Measurements from ENCODE around the gene MTLN.

DNA sequence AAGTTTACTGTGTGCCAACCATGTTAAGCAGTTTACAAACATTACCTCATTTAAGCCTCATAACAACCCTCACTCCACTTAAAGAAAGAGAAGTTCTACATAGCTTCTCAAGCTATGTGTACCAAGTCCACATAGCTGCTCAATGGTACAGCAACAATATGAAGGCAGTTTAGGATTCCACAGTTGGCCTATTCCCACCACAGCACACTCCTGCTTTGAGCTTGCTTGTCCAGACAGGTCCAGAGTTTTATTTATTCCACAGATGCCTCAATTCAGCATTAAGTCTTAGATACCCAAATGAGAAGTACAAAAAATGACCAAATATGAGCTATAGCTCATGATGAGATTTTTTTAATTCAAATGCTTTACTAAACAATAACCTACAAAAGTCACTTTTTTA, 32.3 kb downstream of the MTLN start:
- TF ChIP-seq ZNF724P (CRISPR knock-in tag; IDR thresholded peaks at IDR 0.05; ENCODE audit: borderline replicate concordance) (no peak), POLR2A (IDR thresholded peaks at IDR 0.05; ENCODE audit: insufficient read depth in 1 of 2, low read depth in 2 of 2, low read length in 2 of 2) (no peak), JUND (CRISPR knock-in tag; IDR thresholded peaks at IDR 0.05) (no peak), ZNF350 (CRISPR knock-in tag; IDR thresholded peaks at IDR 0.05; ENCODE audit: borderline replicate concordance, low read depth) (no peak), RBFOX2 (IDR thresholded peaks at IDR 0.05; ENCODE audit: low read depth, low read length) (no peak), SMC3 (IDR thresholded peaks at IDR 0.05; ENCODE audit: low read length) (no peak), DNMT1 (CRISPR knock-in tag; IDR thresholded peaks at IDR 0.05) (no peak), DMAP1 (CRISPR knock-in tag; IDR thresholded peaks at IDR 0.05) (no peak), PCBP1 (IDR thresholded peaks at IDR 0.05; ENCODE audit: borderline replicate concordance, low read depth, low read length) (no peak), SP1 (IDR thresholded peaks at IDR 0.05) (no peak), SP1 (CRISPR knock-in tag; IDR thresholded peaks at IDR 0.05) (no peak), ZNF644 (CRISPR knock-in tag; IDR thresholded peaks at IDR 0.05; ENCODE audit: low read depth) (no peak), ESRRA (CRISPR knock-in tag; IDR thresholded peaks at IDR 0.05; ENCODE audit: low read depth) (no peak)
- TF ChIP-seq, protein P1, sequence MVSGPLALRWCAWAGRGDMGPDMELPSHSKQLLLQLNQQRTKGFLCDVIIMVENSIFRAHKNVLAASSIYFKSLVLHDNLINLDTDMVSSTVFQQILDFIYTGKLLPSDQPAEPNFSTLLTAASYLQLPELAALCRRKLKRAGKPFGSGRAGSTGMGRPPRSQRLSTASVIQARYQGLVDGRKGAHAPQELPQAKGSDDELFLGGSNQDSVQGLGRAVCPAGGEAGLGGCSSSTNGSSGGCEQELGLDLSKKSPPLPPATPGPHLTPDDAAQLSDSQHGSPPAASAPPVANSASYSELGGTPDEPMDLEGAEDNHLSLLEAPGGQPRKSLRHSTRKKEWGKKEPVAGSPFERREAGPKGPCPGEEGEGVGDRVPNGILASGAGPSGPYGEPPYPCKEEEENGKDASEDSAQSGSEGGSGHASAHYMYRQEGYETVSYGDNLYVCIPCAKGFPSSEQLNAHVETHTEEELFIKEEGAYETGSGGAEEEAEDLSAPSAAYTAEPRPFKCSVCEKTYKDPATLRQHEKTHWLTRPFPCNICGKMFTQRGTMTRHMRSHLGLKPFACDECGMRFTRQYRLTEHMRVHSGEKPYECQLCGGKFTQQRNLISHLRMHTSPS (CRISPR knock-in tag; IDR thresholded peaks at IDR 0.05; ENCODE audit: low read depth), result no peak
- TF ChIP-seq, protein P2, sequence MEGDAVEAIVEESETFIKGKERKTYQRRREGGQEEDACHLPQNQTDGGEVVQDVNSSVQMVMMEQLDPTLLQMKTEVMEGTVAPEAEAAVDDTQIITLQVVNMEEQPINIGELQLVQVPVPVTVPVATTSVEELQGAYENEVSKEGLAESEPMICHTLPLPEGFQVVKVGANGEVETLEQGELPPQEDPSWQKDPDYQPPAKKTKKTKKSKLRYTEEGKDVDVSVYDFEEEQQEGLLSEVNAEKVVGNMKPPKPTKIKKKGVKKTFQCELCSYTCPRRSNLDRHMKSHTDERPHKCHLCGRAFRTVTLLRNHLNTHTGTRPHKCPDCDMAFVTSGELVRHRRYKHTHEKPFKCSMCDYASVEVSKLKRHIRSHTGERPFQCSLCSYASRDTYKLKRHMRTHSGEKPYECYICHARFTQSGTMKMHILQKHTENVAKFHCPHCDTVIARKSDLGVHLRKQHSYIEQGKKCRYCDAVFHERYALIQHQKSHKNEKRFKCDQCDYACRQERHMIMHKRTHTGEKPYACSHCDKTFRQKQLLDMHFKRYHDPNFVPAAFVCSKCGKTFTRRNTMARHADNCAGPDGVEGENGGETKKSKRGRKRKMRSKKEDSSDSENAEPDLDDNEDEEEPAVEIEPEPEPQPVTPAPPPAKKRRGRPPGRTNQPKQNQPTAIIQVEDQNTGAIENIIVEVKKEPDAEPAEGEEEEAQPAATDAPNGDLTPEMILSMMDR (CRISPR knock-in tag; IDR thresholded peaks at IDR 0.05), result no peak

All from HepG2 (cell line).